ENCODE measurements around the gene SPDYE3.
"Not testable (repeated sequence)": the region's sequence is repeated elsewhere in the genome, so short reads cannot be mapped to it uniquely, and the experiment has no call there.

SPDYE3 gene

DNA sequence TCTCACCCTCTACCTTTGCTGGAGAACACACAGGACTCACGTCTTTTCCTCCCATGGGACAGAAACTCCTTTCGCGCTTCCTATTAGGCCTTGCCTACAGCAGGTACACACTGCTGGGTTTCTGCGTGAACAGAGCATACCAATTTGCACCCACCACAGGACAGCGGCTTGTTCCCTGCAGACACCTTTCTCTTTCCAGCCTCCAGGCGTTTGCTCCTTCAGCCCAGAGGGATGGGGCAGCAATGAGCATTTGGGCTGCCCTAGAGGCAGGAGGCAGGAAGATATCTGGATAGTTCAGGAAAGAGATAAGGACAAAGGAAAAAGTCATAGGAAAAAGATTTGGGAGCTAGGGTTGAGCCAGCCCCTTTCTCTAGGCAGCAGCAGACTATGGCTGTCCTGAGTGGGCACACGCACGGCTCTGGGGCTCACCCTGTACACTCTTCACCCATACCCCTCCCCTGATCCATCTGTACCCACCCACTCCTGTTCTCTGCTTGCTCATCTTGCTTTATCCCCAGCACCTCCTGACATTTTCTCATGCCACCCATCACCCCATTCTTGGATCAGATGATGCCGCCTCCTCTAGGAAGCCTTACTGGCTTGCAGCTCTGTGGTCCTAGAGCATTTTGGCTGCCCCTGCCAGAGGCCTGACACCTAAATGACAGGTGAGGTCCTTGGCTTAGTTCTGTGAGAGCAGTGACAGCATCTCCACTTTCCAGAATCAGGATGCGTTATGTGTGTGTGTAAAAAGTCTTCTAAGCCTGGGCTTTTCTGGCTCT is 40.7 kb upstream of the SPDYE3 start:
- Histone ChIP-seq H3K4me3 (ENCODE audit: low read length) (no peak overlapping the region), H4K20me1 (ENCODE audit: insufficient read depth, low read length) (no peaks in the 10 kb centered on the region), H3K79me2 (ENCODE audit: low read length) (no peaks in the 10 kb centered on the region), H3K9ac (ENCODE audit: low read length) (no peak overlapping the region), H3K36me3 (replicated peaks; ENCODE audit: low read depth, low read length) (no peaks in the 10 kb centered on the region), H3K9me3 (ENCODE audit: insufficient read depth, low read length) (no peaks in the 10 kb centered on the region), H3K4me2 (ENCODE audit: low read length) (no peak overlapping the region), H3K27ac (ENCODE audit: low read length) (no peak overlapping the region), H3K27me3 (ENCODE audit: low read depth, low read length) (no peaks in the 10 kb centered on the region), H3K4me1 (ENCODE audit: low read length) (peaks cover 16% of the 10 kb centered on the region), H2AFZ (ENCODE audit: low read depth, low read length) (no peak overlapping the region)
- TF ChIP-seq, protein P1, sequence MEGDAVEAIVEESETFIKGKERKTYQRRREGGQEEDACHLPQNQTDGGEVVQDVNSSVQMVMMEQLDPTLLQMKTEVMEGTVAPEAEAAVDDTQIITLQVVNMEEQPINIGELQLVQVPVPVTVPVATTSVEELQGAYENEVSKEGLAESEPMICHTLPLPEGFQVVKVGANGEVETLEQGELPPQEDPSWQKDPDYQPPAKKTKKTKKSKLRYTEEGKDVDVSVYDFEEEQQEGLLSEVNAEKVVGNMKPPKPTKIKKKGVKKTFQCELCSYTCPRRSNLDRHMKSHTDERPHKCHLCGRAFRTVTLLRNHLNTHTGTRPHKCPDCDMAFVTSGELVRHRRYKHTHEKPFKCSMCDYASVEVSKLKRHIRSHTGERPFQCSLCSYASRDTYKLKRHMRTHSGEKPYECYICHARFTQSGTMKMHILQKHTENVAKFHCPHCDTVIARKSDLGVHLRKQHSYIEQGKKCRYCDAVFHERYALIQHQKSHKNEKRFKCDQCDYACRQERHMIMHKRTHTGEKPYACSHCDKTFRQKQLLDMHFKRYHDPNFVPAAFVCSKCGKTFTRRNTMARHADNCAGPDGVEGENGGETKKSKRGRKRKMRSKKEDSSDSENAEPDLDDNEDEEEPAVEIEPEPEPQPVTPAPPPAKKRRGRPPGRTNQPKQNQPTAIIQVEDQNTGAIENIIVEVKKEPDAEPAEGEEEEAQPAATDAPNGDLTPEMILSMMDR (IDR thresholded peaks at IDR 0.05; ENCODE audit: low read depth, low read length) = no peak

DNA sequence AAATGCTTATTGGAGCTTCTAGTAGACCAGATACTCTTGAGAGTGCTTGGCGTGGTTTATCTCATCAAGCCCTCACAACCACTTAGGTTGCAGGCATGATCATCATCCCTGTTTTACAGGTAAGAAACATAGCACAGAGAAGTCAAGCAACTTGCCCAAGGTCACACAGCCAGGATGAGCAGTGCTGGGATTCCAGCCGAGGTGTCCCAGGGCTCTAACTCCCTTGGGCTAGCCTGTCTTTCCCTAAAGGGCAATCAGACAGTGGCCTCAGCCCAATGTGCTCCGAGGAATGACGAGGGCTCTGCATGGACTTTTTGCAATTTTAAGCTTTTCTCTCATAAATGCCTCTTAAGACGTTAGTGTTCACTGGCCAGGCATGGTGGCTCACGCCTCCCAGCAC is 39.9 kb upstream of the SPDYE3 start:
- no peak overlapping the region for H3K4me2 ChIP-seq (ENCODE audit: low read length)
- TF ChIP-seq EZH2phosphoT487 (IDR thresholded peaks at IDR 0.05; ENCODE audit: low read depth) = no peak
- TF ChIP-seq, protein P1 (IDR thresholded peaks at IDR 0.05; ENCODE audit: low read depth, low read length) = no peak
- no peaks in the 10 kb centered on the region for H3K9me3 ChIP-seq (ENCODE audit: insufficient read depth, low read length)
- H2AFZ ChIP-seq (ENCODE audit: low read depth, low read length) = no peak overlapping the region
- peaks cover 16% of the 10 kb centered on the region for H3K4me1 ChIP-seq (ENCODE audit: low read length)
- H3K27ac ChIP-seq (ENCODE audit: low read length) = no peak overlapping the region
- no peaks in the 10 kb centered on the region for H4K20me1 ChIP-seq (ENCODE audit: insufficient read depth, low read length)
- no peaks in the 10 kb centered on the region for H3K36me3 ChIP-seq (replicated peaks; ENCODE audit: low read depth, low read length)
- no peaks in the 10 kb centered on the region for H3K27me3 ChIP-seq (ENCODE audit: low read depth, low read length)
- H3K9ac ChIP-seq (ENCODE audit: low read length) = no peak overlapping the region
- no peaks in the 10 kb centered on the region for H3K79me2 ChIP-seq (ENCODE audit: low read length)
- no peak overlapping the region for H3K4me3 ChIP-seq (ENCODE audit: low read length)

DNA sequence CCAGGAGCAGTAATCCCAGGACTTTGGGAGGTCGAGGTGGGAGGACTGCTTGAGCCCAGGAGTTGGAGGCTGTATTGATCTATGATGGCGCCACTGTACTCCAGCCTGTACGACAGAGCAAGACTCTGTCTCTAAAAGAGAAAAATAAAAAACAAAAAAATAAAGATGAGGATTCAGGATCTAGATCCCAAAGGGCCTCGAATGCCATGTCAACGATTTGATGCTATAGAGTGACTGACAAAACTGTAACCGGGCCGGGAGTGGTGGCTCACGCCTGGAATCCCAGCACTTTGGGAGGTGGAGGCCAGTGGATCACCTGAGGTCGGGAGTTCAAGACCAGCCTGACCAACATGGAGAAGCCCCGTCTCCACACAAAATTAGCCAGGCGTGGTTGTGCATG is 38.6 kb upstream of the SPDYE3 start:
- H2AFZ ChIP-seq (ENCODE audit: low read depth, low read length); H3K4me3 ChIP-seq (ENCODE audit: low read length); H3K79me2 ChIP-seq (ENCODE audit: low read length); H3K4me2 ChIP-seq (ENCODE audit: low read length); H3K36me3 ChIP-seq (replicated peaks; ENCODE audit: low read depth, low read length); H3K9me3 ChIP-seq (ENCODE audit: insufficient read depth, low read length); H4K20me1 ChIP-seq (ENCODE audit: insufficient read depth, low read length); H3K27me3 ChIP-seq (ENCODE audit: low read depth, low read length); H3K9ac ChIP-seq (ENCODE audit: low read length); H3K27ac ChIP-seq (ENCODE audit: low read length): not testable (repeated sequence)
- peaks cover 16% of the 10 kb centered on the region for H3K4me1 ChIP-seq (ENCODE audit: low read length)

DNA sequence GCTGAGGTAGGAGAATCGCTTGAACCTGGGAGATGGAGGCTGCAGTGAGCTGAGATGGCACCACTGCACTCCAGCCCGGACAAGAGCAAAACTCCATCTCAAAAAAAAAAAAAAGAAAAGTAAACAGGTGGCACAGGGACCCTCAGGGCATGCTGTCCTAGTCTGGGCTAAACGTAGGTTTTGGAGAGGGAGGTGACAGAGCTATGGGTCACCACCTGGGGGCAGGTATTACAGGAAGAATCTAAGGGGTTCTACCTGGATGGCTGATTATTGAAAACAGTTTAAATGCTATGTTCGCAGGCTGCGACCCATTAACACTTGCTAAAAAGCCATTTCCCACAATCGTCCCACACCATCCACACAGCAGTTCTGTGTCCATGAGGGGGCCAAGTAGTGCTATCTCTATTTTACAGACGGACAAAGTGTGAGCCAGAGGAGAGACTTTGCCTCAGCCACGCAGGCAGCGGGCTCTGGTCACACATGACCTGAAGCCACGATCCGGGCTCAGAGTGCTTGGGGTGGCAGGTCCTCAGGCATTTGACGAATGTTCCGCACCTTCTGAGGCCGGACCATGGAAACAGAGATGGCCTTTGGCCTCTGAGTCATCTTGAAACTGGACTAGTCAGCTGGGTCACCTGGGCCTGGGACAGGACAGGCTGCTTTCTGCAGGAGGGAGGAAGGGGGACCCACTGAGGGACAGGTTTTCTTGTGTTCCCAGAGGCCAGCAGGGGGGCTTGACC is 38.0 kb upstream of the SPDYE3 start:
- H3K27me3 ChIP-seq (ENCODE audit: low read depth, low read length); H3K9me3 ChIP-seq (ENCODE audit: insufficient read depth, low read length); H4K20me1 ChIP-seq (ENCODE audit: insufficient read depth, low read length); H3K27ac ChIP-seq (ENCODE audit: low read length); H2AFZ ChIP-seq (ENCODE audit: low read depth, low read length); H3K79me2 ChIP-seq (ENCODE audit: low read length); H3K9ac ChIP-seq (ENCODE audit: low read length); H3K36me3 ChIP-seq (replicated peaks; ENCODE audit: low read depth, low read length): not testable (repeated sequence)
- Histone ChIP-seq H3K4me2 (ENCODE audit: low read length) (peak overlapping the region; percentile 99), H3K4me3 (ENCODE audit: low read length) (0 out of 2 replicates have a peak overlapping the region, but pooled peaks have one; percentile 76), H3K4me1 (ENCODE audit: low read length) (peaks cover 16% of the 10 kb centered on the region)

DNA sequence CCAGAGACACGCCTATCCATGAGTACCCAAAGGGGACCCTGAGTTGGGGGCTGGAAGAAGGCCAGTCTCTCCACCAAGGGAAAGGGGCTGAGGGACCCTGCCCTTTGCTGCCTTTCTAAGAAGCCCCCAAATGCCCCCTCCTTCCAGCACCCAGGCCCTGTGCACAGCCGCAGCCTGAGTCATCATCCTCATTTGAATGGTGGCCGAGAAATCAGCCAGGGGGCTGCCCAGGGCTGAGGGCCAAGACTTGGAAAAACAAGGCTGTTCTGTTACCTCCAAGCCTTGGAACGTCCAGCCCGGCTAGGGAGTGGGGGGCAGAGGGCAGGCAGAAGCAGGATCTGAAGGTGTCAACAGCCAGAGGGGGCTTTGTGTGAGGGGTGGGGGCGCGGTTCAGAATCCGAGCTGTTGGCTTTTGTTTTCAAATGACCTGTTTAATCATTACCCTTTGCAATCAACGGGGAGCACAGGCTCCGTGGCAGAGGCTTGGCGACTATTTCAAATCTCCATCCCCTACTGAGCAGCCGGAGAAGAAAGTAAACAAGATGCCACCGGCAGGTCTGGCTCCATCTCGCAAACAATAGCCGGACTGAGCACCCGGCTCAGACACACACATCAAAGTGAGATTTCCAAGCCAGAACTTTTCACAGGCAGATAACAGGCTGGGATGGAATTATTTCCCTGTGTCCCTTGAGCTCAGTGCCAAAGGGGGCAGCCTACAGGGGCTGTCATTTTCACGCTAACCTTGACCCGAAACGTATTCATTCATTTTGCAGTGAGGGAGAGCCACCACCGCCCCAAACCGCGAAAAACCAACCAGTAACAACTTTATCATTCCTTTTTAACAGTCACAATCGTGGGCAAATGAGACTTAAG is 37.2 kb upstream of the SPDYE3 start:
- not testable (repeated sequence) for H3K79me2 ChIP-seq (ENCODE audit: low read length); H4K20me1 ChIP-seq (ENCODE audit: insufficient read depth, low read length); H3K27ac ChIP-seq (ENCODE audit: low read length); H3K9me3 ChIP-seq (ENCODE audit: insufficient read depth, low read length); H3K27me3 ChIP-seq (ENCODE audit: low read depth, low read length); H2AFZ ChIP-seq (ENCODE audit: low read depth, low read length); H3K36me3 ChIP-seq (replicated peaks; ENCODE audit: low read depth, low read length)
- peak overlapping the region; percentile 26 for H3K9ac ChIP-seq (ENCODE audit: low read length)
- H3K4me1 ChIP-seq (ENCODE audit: low read length) = peaks cover 16% of the 10 kb centered on the region
- peak overlapping the region; percentile 99 for H3K4me2 ChIP-seq (ENCODE audit: low read length)
- H3K4me3 ChIP-seq (ENCODE audit: low read length) = peak overlapping the region; percentile 76

DNA sequence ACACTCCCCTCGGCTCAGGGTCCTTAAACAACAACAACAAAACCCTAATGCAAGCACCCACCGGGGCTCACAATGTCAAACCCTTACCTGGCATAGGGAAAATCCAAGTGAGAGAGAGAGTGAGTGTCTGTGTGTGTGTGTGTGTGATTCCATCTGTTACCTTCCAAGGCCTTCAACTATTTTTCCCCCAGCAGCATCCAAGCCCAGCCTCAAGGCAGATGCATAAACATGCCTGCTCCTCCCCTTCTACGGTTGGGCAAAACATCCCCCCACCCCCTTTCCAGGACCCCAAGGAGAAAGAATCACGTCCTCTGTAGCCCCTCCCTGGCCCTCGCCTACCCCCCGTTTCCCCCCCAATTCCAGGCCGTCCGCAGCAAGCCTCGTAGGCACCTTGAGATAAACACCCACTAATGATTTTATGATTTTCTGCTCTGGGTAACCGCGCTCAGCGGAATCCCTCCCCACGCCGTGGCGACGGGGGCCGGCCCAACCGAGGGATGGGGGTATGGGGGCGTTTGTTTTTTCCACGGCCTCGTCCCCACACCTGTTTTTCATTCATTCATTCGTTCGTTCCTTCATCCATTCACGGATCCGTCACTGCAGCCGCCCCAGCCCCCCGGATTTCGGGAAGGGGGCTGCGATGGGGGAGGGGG is 36.4 kb upstream of the SPDYE3 start:
- Histone ChIP-seq H3K4me1 (ENCODE audit: low read length) (peaks cover 16% of the 10 kb centered on the region), H3K4me2 (ENCODE audit: low read length) (peak overlapping the region; percentile 99), H3K4me3 (ENCODE audit: low read length) (peak overlapping the region; percentile 76), H3K9ac (ENCODE audit: low read length) (peak overlapping the region; percentile 26)
- H3K27me3 ChIP-seq (ENCODE audit: low read depth, low read length); H3K36me3 ChIP-seq (replicated peaks; ENCODE audit: low read depth, low read length); H3K79me2 ChIP-seq (ENCODE audit: low read length); H2AFZ ChIP-seq (ENCODE audit: low read depth, low read length); H3K27ac ChIP-seq (ENCODE audit: low read length); H3K9me3 ChIP-seq (ENCODE audit: insufficient read depth, low read length); H4K20me1 ChIP-seq (ENCODE audit: insufficient read depth, low read length): not testable (repeated sequence)

Data from OCI-LY3 (cell line).